Suppressor macrophage treated with lipopolysaccharide for 1 hour (primary cell): ENCODE results near the gene SMARCD3.

Experiments used
- DNase-seq, 3 donors: peaks; one replicate each; pipeline ENCODE4 v3.0.0-alpha.2; 2020 to 2022

SMARCD3 gene

DNA sequence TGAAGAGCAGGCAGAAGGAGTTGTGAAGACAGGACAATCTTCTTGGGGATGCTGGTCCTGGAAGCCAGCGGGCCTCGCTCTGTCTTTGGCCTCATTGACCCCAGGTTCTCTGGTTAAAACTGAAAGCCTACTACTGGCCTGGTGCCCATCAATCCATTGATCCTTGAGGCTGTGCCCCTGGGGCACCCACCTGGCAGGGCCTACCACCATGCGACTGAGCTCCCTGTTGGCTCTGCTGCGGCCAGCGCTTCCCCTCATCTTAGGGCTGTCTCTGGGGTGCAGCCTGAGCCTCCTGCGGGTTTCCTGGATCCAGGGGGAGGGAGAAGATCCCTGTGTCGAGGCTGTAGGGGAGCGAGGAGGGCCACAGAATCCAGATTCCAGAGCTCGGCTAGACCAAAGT lies 14.7 kb downstream of the SMARCD3 start:
- DNase-seq, result no peak

DNA sequence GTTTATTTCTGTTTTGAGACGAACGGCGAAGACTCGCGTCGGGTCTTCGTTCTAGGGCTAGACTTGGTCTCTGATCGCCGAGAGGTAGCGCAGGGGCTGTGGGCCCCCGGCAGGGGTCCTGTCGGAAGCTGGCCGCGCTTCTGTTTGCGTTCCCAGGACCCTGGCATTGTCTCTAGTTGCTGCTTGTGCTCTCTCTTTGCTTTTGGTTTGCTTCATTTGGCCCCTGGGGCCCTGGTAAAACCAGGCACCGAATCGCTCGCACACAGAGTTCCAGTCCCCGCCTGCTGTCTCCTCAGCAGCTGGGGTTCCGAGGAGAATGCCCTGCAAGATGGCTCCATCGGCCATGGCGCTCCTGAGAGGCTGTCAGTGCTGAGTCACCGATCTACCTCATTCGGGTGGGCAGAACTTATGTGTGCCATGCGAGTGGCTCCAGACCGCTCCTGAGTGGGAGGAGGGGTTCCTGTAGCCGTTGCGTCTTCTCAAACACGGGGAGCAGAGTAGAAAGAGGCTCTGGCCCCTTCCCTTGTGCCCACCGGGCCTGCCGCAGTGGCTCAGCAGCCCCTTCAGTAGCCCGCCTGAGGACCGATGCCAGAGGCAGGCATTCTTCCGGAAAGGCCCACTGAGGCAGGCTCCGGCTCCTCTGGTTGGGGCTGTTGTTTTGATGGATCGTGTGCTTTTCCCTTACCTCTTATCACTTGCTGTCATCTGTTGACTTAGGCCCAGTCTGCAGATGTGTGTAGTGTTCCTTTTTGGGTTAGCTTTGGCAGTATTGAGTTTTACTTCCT lies 15.4 kb downstream of the SMARCD3 start:
- DNase-seq, result peak; percentile 83 to 88 (median 86)

- peak; percentile 90 to 94 (median 94) for DNase-seq
These were observed 16.2 kb downstream of the SMARCD3 start, which contains the start of gene CHPF2 for GRCh38 chr7:151232091-151232916. Gene CHPF2 (plus strand): TSS chr7:151232483. CDS start chr7:151234012, 1,529 bp downstream.

DNA sequence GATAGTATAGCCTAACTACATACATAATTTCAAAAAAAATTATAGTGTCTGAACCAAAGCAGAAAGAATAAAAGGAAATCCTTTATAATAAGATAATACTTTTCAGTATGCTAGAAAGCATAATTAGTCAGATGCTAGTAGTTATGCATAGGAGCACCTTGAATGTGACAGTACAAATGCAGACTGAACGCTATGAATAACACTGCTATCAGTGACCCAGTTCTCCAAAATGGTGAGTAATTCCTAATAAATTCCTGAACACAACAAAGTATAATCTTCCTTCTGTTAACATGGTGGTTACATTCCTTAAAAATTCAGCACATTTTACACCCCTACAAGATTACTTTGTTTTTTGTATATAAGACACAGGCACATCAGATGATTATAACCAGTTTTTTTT lies 17.4 kb downstream of the SMARCD3 start:
- no peak for DNase-seq

DNA sequence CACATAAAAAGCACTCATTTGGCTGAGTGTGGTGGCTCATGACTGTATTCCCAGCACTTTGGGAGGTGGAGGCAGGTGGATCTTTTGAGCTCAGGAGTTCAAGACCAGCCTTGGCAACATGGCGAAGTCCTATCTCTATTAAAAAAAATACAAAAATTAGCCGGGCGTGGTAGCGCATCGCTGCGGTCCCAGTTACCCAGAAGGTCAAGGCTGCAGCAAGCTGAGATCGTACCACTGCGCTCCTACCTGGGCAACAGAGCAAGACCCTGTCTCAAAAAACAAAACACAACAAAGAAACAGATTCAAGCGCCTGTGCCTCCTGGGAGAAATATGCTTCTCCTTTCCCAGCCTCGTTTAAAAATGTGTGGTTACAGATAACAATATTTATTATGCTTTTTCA lies 19.2 kb downstream of the SMARCD3 start:
- no peak for DNase-seq

DNA sequence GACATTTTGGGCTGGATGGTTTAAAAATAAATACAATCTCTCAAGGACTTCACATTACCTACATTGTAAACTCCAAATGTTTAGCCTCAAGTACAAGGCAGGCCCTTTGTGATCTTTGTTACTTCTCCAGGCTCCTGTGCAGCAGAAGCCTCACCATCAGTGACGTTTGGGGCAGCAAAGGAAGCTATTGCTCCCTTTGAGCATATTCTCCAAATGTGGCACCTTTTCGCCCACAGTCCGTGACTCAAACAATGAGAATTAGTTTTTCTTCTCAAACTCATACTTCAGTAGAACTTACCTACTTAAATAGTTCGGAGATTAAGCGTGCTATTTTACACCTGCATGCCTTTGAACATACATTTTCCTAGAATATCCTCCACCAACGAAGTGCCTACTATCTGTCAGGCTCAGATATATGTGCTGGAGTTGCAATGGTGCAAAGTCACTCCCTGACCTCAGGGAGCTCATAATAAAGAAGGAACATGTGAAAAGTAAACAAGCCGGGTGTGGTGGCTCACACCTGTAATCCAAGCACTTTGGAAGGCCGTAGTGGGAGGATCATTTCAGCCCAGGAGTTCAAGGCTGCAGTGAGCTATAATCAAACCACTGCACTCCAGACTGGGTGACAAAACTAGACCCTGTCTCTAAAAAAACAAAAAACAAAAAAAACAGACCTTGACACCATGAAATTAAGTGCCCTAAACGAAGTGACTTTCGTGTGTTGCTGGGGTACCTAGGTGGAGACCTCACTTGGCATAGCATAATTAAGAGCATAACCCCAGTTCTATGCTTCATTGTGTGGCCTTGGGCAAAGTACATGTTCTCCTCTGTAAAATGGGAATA lies 20.2 kb downstream of the SMARCD3 start:
- no peak for DNase-seq

GRCh38 chr7:151226875-151227782 lies 21.4 kb downstream of the SMARCD3 start, which contains the start of gene ABCF2:
Gene ABCF2 (minus strand): TSS chr7:151227205. CDS start chr7:151226458, 747 bp downstream.
- DNase-seq, result peak; percentile 99

DNA sequence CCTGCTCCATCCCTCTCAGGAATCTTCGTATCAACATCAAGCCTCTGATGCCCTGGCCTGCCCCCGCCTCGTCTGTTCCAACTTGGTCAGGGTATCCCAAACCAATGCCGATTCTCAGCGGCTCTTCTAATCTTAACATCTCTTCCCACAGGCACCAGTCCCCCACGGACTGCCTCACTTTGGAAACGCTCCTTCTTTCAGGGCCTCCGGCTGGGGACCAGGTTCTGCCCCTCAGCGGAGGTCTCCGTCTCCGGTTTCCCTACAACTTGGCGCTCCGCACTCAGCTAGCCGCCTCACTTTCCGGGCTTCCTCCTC lies 22.0 kb downstream of the SMARCD3 start:
- DNase-seq, result no peak

DNA sequence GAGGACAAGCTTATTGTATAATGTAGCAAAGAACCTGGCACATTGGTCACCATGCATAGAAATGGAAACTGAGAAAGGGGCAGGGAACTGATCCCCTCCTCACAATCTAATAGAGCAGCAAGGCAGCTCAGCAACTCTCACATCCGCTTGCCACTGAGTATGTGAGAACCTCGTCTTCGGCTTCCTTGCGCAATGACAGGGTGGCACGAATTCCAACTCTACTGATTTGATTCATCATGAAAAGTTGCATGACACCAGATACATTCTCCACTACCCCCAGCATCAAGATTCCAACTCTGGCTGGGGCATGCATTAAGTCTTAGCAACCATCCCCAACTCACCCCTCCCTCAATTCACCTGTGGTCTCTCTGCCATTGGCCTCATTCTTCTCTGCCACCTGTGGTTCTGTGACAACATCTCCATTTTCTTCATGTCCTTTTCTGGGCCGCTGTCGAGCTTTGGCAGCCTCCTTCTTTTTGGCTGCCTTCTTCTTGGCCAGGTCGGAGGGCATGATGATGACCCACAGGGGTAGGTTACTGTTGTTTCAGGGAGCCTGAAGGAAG lies 22.5 kb downstream of the SMARCD3 start:
- peak; percentile 49 to 61 (median 61) for DNase-seq

DNA sequence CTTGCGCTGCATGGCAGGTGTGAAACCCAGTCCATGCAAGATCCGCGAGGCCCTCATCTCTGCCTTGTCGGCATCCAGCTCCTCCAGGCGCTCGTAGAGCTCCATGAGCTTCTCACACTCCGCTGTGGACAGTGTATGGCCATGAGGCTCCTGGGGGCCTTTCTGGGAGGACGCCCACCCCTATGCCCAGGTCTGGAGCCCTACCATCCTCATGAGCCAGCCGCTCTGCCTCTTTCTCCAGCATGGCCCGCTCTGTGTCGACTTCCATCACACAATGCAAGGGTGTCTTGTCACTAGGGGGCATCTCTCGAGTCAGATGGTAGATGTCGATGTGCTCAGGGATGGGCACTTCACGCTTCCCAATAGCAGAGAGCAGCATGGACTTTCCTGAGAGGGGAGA lies 24.8 kb downstream of the SMARCD3 start:
- no peak for DNase-seq

DNA sequence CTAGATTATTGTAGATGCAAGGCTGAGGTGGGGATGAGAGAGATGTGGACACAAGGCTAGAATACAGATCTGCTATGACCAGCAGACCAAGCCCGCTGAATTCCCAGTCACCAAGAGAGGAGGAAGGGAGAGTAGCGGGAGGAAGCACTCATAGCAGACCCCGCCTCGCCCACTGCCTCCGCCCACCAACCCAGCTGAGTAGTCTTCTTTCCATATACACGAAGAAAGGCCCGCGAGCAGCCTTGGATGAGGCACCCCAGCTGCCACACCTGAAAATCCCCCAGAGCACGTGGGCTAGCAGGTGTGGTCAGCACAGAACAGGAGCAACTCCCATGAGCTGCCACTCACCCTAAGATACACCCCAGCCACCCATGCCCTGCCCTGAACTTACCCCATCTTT lies 30.3 kb downstream of the SMARCD3 start:
- no peak for DNase-seq

GRCh38 chr7:151215396-151215795 lies 33.1 kb downstream of the SMARCD3 start:
- no peak for DNase-seq

DNA sequence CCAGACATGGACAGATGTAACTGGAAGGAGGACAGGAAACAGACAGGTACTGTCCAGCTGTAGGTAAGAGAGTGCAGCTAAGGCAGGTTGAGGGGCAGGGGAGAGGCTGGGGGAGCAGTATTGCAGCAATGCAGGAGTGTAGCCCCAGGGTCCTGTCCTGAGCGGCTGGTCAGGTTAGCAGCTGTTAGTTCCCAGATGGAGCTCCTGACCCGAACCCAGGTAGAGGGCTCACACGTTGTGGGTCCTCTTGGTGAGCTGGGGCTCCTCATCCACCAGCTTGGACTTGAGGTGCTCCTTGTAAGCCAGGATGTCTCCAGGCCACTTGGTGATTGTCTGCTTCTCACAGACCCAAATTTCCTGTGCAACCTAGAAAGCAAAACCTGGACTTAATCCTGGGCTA lies 34.7 kb downstream of the SMARCD3 start:
- no peak for DNase-seq

GRCh38 chr7:151212626-151213025 lies 35.9 kb downstream of the SMARCD3 start:
- DNase-seq, result no peak

GRCh38 chr7:151211155-151211772 lies 37.2 kb downstream of the SMARCD3 start:
- no peak for DNase-seq

- no peak for DNase-seq
These were observed 38.2 kb downstream of the SMARCD3 start, which contains the start of gene H2BK1 for GRCh38 chr7:151210087-151210854. Gene H2BK1 (minus strand): TSS chr7:151210488. CDS start chr7:151210318, 170 bp downstream.

DNA sequence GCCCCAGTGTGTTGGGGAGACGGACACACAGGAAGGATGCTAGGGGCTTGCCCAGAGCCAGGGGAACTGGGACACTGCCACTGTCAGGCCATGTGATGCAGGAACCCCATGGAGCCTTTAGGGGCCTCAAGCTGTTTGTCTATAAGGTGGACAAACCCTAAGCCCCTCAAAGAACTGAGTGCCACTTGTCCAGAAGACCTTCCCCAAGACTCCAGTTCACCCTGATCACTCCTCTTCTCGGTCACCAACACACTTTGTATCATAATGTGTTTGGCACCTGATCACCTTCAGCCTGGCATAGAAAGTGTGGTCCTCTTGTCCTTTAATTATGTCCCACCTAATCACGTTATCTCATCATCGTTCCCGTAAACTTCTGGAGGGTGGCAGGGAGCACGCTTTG lies 38.9 kb downstream of the SMARCD3 start:
- DNase-seq, result no peak

DNA sequence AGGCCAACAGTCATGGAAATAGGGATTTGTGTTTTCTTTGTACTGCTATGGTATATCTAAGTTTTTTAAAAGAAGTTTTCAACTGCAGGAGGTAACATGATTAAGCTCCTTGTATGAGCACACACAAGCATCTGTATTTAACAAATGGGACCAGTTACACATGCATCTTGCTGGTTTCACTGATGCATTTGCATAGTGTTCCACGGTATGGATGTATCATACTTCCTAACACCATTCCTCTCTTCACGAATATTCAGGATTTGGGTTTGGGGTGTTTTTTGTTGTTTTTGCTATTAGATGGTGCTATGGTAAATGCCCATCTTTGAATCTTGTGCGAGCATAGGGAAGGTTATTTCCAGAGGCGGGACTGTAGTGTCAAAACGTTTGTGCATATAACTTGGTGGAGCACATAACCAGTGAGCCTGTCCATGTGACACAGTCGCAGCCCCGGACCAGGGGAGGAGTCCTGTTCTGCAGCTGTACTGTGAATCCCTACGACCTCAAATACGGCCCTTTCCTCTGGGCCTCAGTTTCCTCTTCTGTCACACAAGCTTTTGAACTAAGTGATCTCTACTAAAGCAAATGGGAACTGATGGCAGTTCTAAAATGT lies 40.1 kb downstream of the SMARCD3 start:
- DNase-seq, result no peak

GRCh38 chr7:151207804-151208203 lies 40.7 kb downstream of the SMARCD3 start:
- no peak for DNase-seq

DNA sequence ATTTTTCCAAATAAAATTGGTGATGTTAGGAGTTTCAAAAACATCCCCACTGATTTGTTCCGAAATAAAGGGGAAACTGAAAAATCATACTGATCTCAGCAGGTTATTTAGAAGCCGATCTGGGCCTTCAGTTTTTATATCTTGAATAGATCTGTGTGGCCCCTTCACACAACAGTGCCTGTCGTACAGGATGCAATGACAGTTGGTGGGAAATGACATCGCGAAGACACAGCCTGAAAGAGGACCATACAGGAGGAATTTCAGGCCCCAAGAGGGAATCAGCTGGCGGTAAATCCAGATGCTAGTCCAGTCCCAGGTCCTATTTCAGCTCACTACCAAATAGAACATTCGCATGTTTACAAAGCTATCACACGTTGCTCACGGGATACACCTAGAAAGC lies 41.2 kb downstream of the SMARCD3 start:
- DNase-seq, result no peak
